Progenitor cell of endocrine pancreas (in vitro differentiated cells): ENCODE measurements around the gene HTR3D. TPM values are rescaled to one million over a fixed set of nuclear protein-coding genes. Genes with fewer than 3 reads are reported as not detected.

ENCODE experiments used
- DNase-seq: peaks from one replicate; pipeline ENCODE4 v3.0.0; 2021; ENCODE audit warnings: low spot score; ENCODE audit not compliant: unreplicated experiment
- H3K27ac Mint-ChIP-seq: 2 replicates; pipeline ENCODE4 v1.8.0; 2021; ENCODE audit warnings: mild to moderate bottlenecking, moderate library complexity, mixed read lengths
- H3K27me3 Mint-ChIP-seq: 2 replicates; pipeline ENCODE4 v1.8.0; 2021; ENCODE audit warnings: mixed read lengths
- H3K36me3 Mint-ChIP-seq: 2 replicates; pipeline ENCODE4 v1.8.0; 2022; ENCODE audit warnings: mixed read lengths; ENCODE audit not compliant: insufficient read depth
- H3K4me1 Mint-ChIP-seq: 2 replicates; pipeline ENCODE4 v1.8.0; 2021; ENCODE audit warnings: low read depth, mixed read lengths
- H3K4me3 Mint-ChIP-seq: 2 replicates; pipeline ENCODE4 v1.8.0; 2021; ENCODE audit warnings: low read depth, mild to moderate bottlenecking, moderate library complexity, mixed read lengths
- H3K9me3 Mint-ChIP-seq: 2 replicates; pipeline ENCODE4 v1.8.0; 2021; ENCODE audit warnings: low read depth, mixed read lengths
- CTCF ChIP-seq: fragments of 200-600 bp; sonication (generic); IDR thresholded peaks from one replicate; pipeline ENCODE4 v1.5.0; 2021; ENCODE audit warnings: antibody characterized with exemption, mild to moderate bottlenecking; ENCODE audit not compliant: unreplicated experiment
- total RNA-seq: library from RNA; stranded (reverse); gene quantifications from 2 replicates; pipeline ENCODE4 v1.2.1, GENCODE V29; 2021

The HTR3D gene
- total RNA-seq, 1 donor from 2014 or later: not detected

- TF ChIP-seq CTCF: no peak
- Mint-ChIP-seq H3K36me3 (no peaks in the 10 kb centered on the region), H3K4me3 (no peak overlapping the region), H3K9me3 (peaks cover 3% of the 10 kb centered on the region), H3K27ac (no peak overlapping the region), H3K4me1 (peaks cover 2% of the 10 kb centered on the region), H3K27me3 (peaks cover 56% of the 10 kb centered on the region)
- DNase-seq: no peak
Observed at GRCh38 chr3:184082034-184082433, 50.5 kb downstream of the HTR3D start.

GRCh38 chr3:184082465-184082864 lies 50.9 kb downstream of the HTR3D start:
- Mint-ChIP-seq H3K27me3 (peaks cover 52% of the 10 kb centered on the region), H3K9me3 (peaks cover 3% of the 10 kb centered on the region), H3K27ac (no peak overlapping the region), H3K36me3 (no peaks in the 10 kb centered on the region), H3K4me3 (no peak overlapping the region), H3K4me1 (peaks cover 2% of the 10 kb centered on the region)
- TF ChIP-seq CTCF: no peak
- no peak for DNase-seq

DNA sequence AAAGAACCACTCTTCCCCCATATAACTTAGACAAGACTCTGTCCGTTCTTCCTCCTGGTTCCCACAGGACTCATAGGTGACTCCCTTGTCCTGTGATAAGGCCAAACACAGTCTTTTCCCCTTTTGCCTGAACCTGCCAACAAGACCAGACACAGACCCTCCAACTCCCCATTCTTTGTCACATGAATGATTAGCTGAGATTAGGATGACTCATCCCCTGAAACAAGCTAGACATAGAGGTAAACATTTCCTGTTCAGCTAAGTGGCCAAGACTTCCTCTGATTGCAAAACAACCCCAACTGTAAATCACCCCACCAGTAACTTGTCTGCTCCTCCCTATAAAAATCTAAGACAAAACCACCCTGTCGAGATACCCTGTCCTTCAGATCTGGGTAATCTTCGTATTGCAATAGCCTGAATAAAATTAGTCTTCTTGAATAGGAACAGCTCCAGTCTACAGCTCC lies 53.9 kb downstream of the HTR3D start:
- no peaks in the 10 kb centered on the region for H3K9me3 Mint-ChIP-seq
- no peak for DNase-seq
- H3K27ac Mint-ChIP-seq: no peak overlapping the region
- H3K4me3 Mint-ChIP-seq: no peak overlapping the region
- no peaks in the 10 kb centered on the region for H3K36me3 Mint-ChIP-seq
- peaks cover 2% of the 10 kb centered on the region for H3K4me1 Mint-ChIP-seq
- peaks cover 34% of the 10 kb centered on the region for H3K27me3 Mint-ChIP-seq
- TF ChIP-seq CTCF: no peak

Other genes with a start within 250 kb of the HTR3D start
- gene MAP6D1, start 206.2 kb upstream of the HTR3D start, total RNA-seq: 1.9 and 2.4 TPM in 2 replicates
- 51.3 and 54.8 TPM in 2 replicates for gene PARL, start 146.9 kb upstream of the HTR3D start, total RNA-seq
- gene ABCC5, start 13.9 kb upstream of the HTR3D start, total RNA-seq: 109 and 111 TPM in 2 replicates
- not detected in 2 replicates for gene HTR3C, start 21.3 kb downstream of the HTR3D start, total RNA-seq
- gene HTR3E, start 65.3 kb downstream of the HTR3D start, total RNA-seq: not detected in 2 replicates
- gene EIF2B5, start 103.6 kb downstream of the HTR3D start, total RNA-seq: 45.4 and 45.7 TPM in 2 replicates
- 112 and 118 TPM in 2 replicates for gene DVL3, start 123.6 kb downstream of the HTR3D start, total RNA-seq
- 213 and 223 TPM in 2 replicates for gene AP2M1, start 143.1 kb downstream of the HTR3D start, total RNA-seq
- 60.8 and 65.9 TPM in 2 replicates for gene ABCF3, start 154.5 kb downstream of the HTR3D start, total RNA-seq
- gene VWA5B2, start 197.8 kb downstream of the HTR3D start, total RNA-seq: 67.9 and 71.5 TPM in 2 replicates
- 34.5 and 35.3 TPM in 2 replicates for gene ALG3, start 217.2 kb downstream of the HTR3D start, total RNA-seq
- gene EEF1AKMT4, start 217.9 kb downstream of the HTR3D start, total RNA-seq: 3.9 and 4.5 TPM in 2 replicates
- gene CAMK2N2, start 229.8 kb downstream of the HTR3D start, total RNA-seq: 1.3 and 1.4 TPM in 2 replicates
- not detected in 2 replicates for gene ECE2, start 244.3 kb downstream of the HTR3D start, total RNA-seq